Left ventricle myocardium inferior (tissue), 1 donor: ENCODE data around the gene TST. TPM values are rescaled to one million over a fixed set of nuclear protein-coding genes. Genes with fewer than 3 reads are reported as not detected.

Experiments used
- DNase-seq: peaks from one replicate; pipeline ENCODE4 v3.0.0-alpha.2; 2020
- H3K27ac ChIP-seq: fragments of 200-600 bp; replicated peaks from 2 replicates; pipeline ENCODE4 v1.8.0; 2021
- H3K27me3 ChIP-seq: fragments of 200-600 bp; 2 replicates; pipeline ENCODE4 v1.8.0; 2021; ENCODE audit warnings: low read depth
- H3K36me3 ChIP-seq: fragments of 200-600 bp; 2 replicates; pipeline ENCODE4 v1.8.0; 2021
- H3K4me1 ChIP-seq: fragments of 200-600 bp; 2 replicates; pipeline ENCODE4 v1.8.0; 2021
- H3K4me3 ChIP-seq: fragments of 200-600 bp; 2 replicates; pipeline ENCODE4 v1.8.0; 2021; ENCODE audit warnings: mild to moderate bottlenecking, moderate library complexity
- H3K9me3 ChIP-seq: fragments of 200-600 bp; replicated peaks from 2 replicates; pipeline ENCODE4 v1.8.0; 2021
- CTCF ChIP-seq: fragments of 200-600 bp; IDR thresholded peaks from 2 replicates; pipeline ENCODE4 v1.8.0; 2021; ENCODE audit warnings: antibody characterized with exemption, mild to moderate bottlenecking, borderline replicate concordance
- intact Hi-C: fragments of 100-400 bp; cut with micrococcal nuclease; formaldehyde crosslinking; loops from one replicate; pipeline ENCODE4 v1.11.0; 2022
- total RNA-seq: library from RNA; stranded (reverse); fragmentation: NEBNext Ultra II Directional; extraction: Animal tissue kit (Norgen Biotek cat#: 25700); gene quantifications from one replicate; pipeline ENCODE4 v1.2.1, GENCODE V29; 2021
- donor health status: DM: no; HTN: yes; CAD: no; lungs with severe emphysema.

Gene TST
- total RNA-seq, 1 donor from 2014 or later, result 39.8 TPM

- no peak for DNase-seq
- intact Hi-C loops, result no loop called here
- no peak overlapping the region for H3K27ac ChIP-seq
- TF ChIP-seq CTCF, result no peak
- H3K36me3 ChIP-seq, result peaks cover 51% of the 10 kb centered on the region
- H3K27me3 ChIP-seq, result no peaks in the 10 kb centered on the region
- H3K9me3 ChIP-seq, result no peaks in the 10 kb centered on the region
- no peak overlapping the region for H3K4me3 ChIP-seq
- peaks cover 29% of the 10 kb centered on the region for H3K4me1 ChIP-seq
Measured at GRCh38 chr22:37056246-37056645, 37.0 kb upstream of the TST start.

GRCh38 chr22:37054600-37055365, 35.5 kb upstream of the TST start:
- no peaks in the 10 kb centered on the region for H3K27me3 ChIP-seq
- no peak for DNase-seq

GRCh38 chr22:37054056-37054395, 34.8 kb upstream of the TST start:
- Histone ChIP-seq H3K4me3 (no peak overlapping the region), H3K4me1 (peaks cover 30% of the 10 kb centered on the region), H3K27me3 (no peaks in the 10 kb centered on the region), H3K9me3 (no peaks in the 10 kb centered on the region), H3K36me3 (peaks cover 31% of the 10 kb centered on the region), H3K27ac (peak overlapping the region; percentile 73)
- TF ChIP-seq CTCF, result no peak
- intact Hi-C loops, result no loop called here
- no peak for DNase-seq

More at GRCh38 chr22:37054600-37055365, 35.5 kb upstream of the TST start:
- Histone ChIP-seq H3K4me1 (peaks cover 30% of the 10 kb centered on the region), H3K27ac (no peak overlapping the region), H3K9me3 (no peaks in the 10 kb centered on the region), H3K4me3 (no peak overlapping the region), H3K36me3 (peaks cover 37% of the 10 kb centered on the region)
- intact Hi-C loops, result no loop called here
- TF ChIP-seq CTCF, result no peak

- Histone ChIP-seq H3K4me1 (peaks cover 30% of the 10 kb centered on the region), H3K27me3 (no peaks in the 10 kb centered on the region), H3K36me3 (peaks cover 26% of the 10 kb centered on the region), H3K27ac (peak overlapping the region; percentile 73), H3K9me3 (no peaks in the 10 kb centered on the region), H3K4me3 (no peak overlapping the region)
- DNase-seq, result peak; percentile 47
- intact Hi-C loops, result no loop called here
- TF ChIP-seq CTCF, result no peak
Measured at GRCh38 chr22:37053310-37054055, 34.2 kb upstream of the TST start.

GRCh38 chr22:37052386-37053309, 33.4 kb upstream of the TST start:
- H3K4me1 ChIP-seq, result peaks cover 30% of the 10 kb centered on the region
- DNase-seq, result no peak
- intact Hi-C loops, result no loop called here
- H3K4me3 ChIP-seq, result peak overlapping the region; percentile 81
- H3K27me3 ChIP-seq, result no peaks in the 10 kb centered on the region
- H3K36me3 ChIP-seq, result peaks cover 21% of the 10 kb centered on the region
- TF ChIP-seq CTCF, result no peak
- H3K27ac ChIP-seq, result peak overlapping the region; percentile 73
- no peaks in the 10 kb centered on the region for H3K9me3 ChIP-seq
